NCI-H82 (cell line): ENCODE data around the gene TPSAB1.

Experiments
- DNase-seq: peaks from one replicate; lab custom pipeline; 2025; lab: John Stamatoyannopoulos, UW

Gene TPSAB1

GRCh38 chr16:1286513-1287094 is 46.1 kb downstream of the TPSAB1 start:
- DNase-seq: no peak

- no peak for DNase-seq
Measured at GRCh38 chr16:1287982-1288670, 47.6 kb downstream of the TPSAB1 start.

GRCh38 chr16:1288813-1289476 is 48.4 kb downstream of the TPSAB1 start:
- DNase-seq: no peak

- no peak for DNase-seq
Measured at GRCh38 chr16:1289477-1289866, 49.0 kb downstream of the TPSAB1 start.

- no peak for DNase-seq
Measured at GRCh38 chr16:1290063-1290501, 49.6 kb downstream of the TPSAB1 start.

- DNase-seq: no peak
Measured at GRCh38 chr16:1290860-1291575, 50.5 kb downstream of the TPSAB1 start.

GRCh38 chr16:1291576-1291974 is 51.1 kb downstream of the TPSAB1 start:
- no peak for DNase-seq
